ENCODE data around the gene RNF25.

DNA sequence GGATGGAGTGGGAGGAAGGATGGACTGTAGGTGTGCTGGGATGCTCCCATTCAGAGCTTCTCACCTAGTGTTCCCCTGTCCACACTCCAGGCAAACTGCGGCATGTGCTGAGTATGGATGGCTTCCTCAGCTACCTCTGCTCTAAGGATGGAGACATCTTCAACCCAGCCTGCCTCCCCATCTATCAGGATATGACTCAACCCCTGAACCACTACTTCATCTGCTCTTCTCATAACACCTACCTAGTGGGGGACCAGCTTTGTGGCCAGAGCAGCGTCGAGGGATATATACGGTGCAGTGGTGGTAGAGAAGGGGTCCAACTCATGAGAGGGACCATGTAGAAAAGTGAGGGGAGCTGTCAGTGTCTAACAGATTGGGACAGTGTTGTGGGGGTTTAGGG is 43.9 kb downstream of the RNF25 start:
- TF ChIP-seq POLR2AphosphoS5 (IDR thresholded peaks at IDR 0.05) (no peak), POLR2A (IDR thresholded peaks at IDR 0.05) (no peak)
- TF ChIP-seq, protein P1, sequence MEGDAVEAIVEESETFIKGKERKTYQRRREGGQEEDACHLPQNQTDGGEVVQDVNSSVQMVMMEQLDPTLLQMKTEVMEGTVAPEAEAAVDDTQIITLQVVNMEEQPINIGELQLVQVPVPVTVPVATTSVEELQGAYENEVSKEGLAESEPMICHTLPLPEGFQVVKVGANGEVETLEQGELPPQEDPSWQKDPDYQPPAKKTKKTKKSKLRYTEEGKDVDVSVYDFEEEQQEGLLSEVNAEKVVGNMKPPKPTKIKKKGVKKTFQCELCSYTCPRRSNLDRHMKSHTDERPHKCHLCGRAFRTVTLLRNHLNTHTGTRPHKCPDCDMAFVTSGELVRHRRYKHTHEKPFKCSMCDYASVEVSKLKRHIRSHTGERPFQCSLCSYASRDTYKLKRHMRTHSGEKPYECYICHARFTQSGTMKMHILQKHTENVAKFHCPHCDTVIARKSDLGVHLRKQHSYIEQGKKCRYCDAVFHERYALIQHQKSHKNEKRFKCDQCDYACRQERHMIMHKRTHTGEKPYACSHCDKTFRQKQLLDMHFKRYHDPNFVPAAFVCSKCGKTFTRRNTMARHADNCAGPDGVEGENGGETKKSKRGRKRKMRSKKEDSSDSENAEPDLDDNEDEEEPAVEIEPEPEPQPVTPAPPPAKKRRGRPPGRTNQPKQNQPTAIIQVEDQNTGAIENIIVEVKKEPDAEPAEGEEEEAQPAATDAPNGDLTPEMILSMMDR (IDR thresholded peaks at IDR 0.05) = no peak

All from stomach (tissue), 4 donors.